Activated T-cell treated with anti-CD3 and anti-CD28 coated beads, Interleukin-2, amount 50 U/mL, for 72 hours (primary cell): Measurements from ENCODE around the gene ATXN2. TPM values are rescaled to one million over a fixed set of nuclear protein-coding genes. Genes with fewer than 3 reads are reported as not detected.

ENCODE experiments used
- ATAC-seq, 2 donors: fragments of 150-1000 bp; cut with Tn5 transposase; replicated peaks in 1 of 2; 2 replicates each; pipeline ENCODE4 v1.10.0; 2021; ENCODE audit warnings: moderate library complexity in 2 of 2, mild to moderate bottlenecking in 1 of 2
- DNase-seq, 2 donors: peaks; one replicate each; pipeline ENCODE4 v3.0.0; 2021 to 2022; ENCODE audit warnings: mixed read lengths in 1 of 2
- H3K27ac Mint-ChIP-seq: one replicate; pipeline ENCODE4 v1.8.0; 2022; ENCODE audit warnings: mild to moderate bottlenecking, moderate library complexity, mixed read lengths
- H3K27me3 Mint-ChIP-seq: one replicate; pipeline ENCODE4 v1.8.0; 2022; ENCODE audit warnings: low read depth, mixed read lengths
- H3K36me3 Mint-ChIP-seq, 2 donors: one replicate each; pipeline ENCODE4 v1.8.0; 2022; ENCODE audit warnings: mixed read lengths in 2 of 2, mild to moderate bottlenecking in 1 of 2; ENCODE audit not compliant: insufficient read depth in 2 of 2
- H3K4me1 Mint-ChIP-seq: one replicate; pipeline ENCODE4 v1.8.0; 2022; ENCODE audit warnings: low read depth, mixed read lengths
- H3K4me3 Mint-ChIP-seq, 2 donors: one replicate each; pipeline ENCODE4 v1.8.0; 2022; ENCODE audit warnings: mild to moderate bottlenecking in 2 of 2, mixed read lengths in 2 of 2, moderate library complexity in 2 of 2
- H3K9me3 Mint-ChIP-seq, 2 donors: one replicate each; pipeline ENCODE4 v1.8.0; 2022; ENCODE audit warnings: mixed read lengths in 2 of 2
- total RNA-seq, 2 donors: library from RNA; stranded (reverse); gene quantifications; one replicate each; pipeline ENCODE4 v1.2.3, GENCODE V29; 2022

The ATXN2 gene
- total RNA-seq, 2 donors from 2014 or later = 45.4 to 47.9 TPM

GRCh38 chr12:111412830-111413441 lies 186.2 kb downstream of the ATXN2 start:
- Mint-ChIP-seq H3K4me1 (peaks cover 71% of the 10 kb centered on the region), H3K27me3 (no peaks in the 10 kb centered on the region), H3K9me3 (no peaks in the 10 kb centered on the region), H3K4me3 (no peak overlapping the region), H3K36me3 (peaks cover 2 to 15% of the 10 kb centered on the region in 2 donors), H3K27ac (peak overlapping the region; percentile 80)
- no peak for ATAC-seq
- no peak for DNase-seq

- Mint-ChIP-seq H3K27ac (peak overlapping the region; percentile 80), H3K9me3 (no peaks in the 10 kb centered on the region), H3K4me1 (peaks cover 78% of the 10 kb centered on the region), H3K27me3 (no peaks in the 10 kb centered on the region), H3K36me3 (peaks cover 2 to 15% of the 10 kb centered on the region in 2 donors), H3K4me3 (peak overlapping the region; percentile 35 to 64)
- peak; percentile 19 to 22 for ATAC-seq
- no peak for DNase-seq
Observed at GRCh38 chr12:111412007-111412829, 186.9 kb downstream of the ATXN2 start.

- no peak for DNase-seq
- Mint-ChIP-seq H3K9me3 (no peaks in the 10 kb centered on the region), H3K27me3 (no peaks in the 10 kb centered on the region), H3K36me3 (peaks cover 4 to 15% of the 10 kb centered on the region in 2 donors), H3K4me1 (peaks cover 78% of the 10 kb centered on the region), H3K27ac (no peak overlapping the region), H3K4me3 (peak overlapping the region; percentile 22 to 88)
- no peak for ATAC-seq
Observed at GRCh38 chr12:111411185-111411764, 187.8 kb downstream of the ATXN2 start.

GRCh38 chr12:111410431-111411184 lies 188.5 kb downstream of the ATXN2 start:
- ATAC-seq (no peak), DNase-seq (no peak)
- no peaks in the 10 kb centered on the region for H3K27me3 Mint-ChIP-seq
- peak overlapping the region; percentile 88 to 98 for H3K4me3 Mint-ChIP-seq
- peaks cover 78% of the 10 kb centered on the region for H3K4me1 Mint-ChIP-seq
- no peaks in the 10 kb centered on the region for H3K9me3 Mint-ChIP-seq
- H3K36me3 Mint-ChIP-seq = peaks cover 4 to 11% of the 10 kb centered on the region in 2 donors
- no peak overlapping the region for H3K27ac Mint-ChIP-seq

- ATAC-seq = no peak
- peak overlapping the region; percentile 68 for H3K27ac Mint-ChIP-seq
- H3K9me3 Mint-ChIP-seq = no peaks in the 10 kb centered on the region
- peak; percentile 40 to 47 for DNase-seq
- H3K4me3 Mint-ChIP-seq = peak overlapping the region; percentile 88 to 98
- H3K4me1 Mint-ChIP-seq = peaks cover 74% of the 10 kb centered on the region
- H3K27me3 Mint-ChIP-seq = no peaks in the 10 kb centered on the region
- H3K36me3 Mint-ChIP-seq = peaks cover 4 to 8% of the 10 kb centered on the region in 2 donors
Observed at GRCh38 chr12:111409780-111410430, 189.2 kb downstream of the ATXN2 start.

- Mint-ChIP-seq H3K4me3 (peak overlapping the region; percentile 88 to 98), H3K4me1 (peaks cover 74% of the 10 kb centered on the region), H3K27ac (peak overlapping the region; percentile 3), H3K36me3 (peaks cover 4 to 6% of the 10 kb centered on the region in 2 donors), H3K27me3 (no peaks in the 10 kb centered on the region), H3K9me3 (no peaks in the 10 kb centered on the region)
- ATAC-seq (no peak), DNase-seq (peak in 1 of 2 donors; percentile 35)
Observed at GRCh38 chr12:111409403-111409779, 189.7 kb downstream of the ATXN2 start.

GRCh38 chr12:111408686-111409402 lies 190.3 kb downstream of the ATXN2 start:
- Mint-ChIP-seq H3K36me3 (peaks cover 4 to 6% of the 10 kb centered on the region in 2 donors), H3K9me3 (no peaks in the 10 kb centered on the region), H3K27me3 (no peaks in the 10 kb centered on the region), H3K27ac (peak overlapping the region; percentile 3), H3K4me1 (peaks cover 77% of the 10 kb centered on the region), H3K4me3 (peak overlapping the region; percentile 88 to 98)
- ATAC-seq (no peak), DNase-seq (no peak)

GRCh38 chr12:111408116-111408440 lies 191.0 kb downstream of the ATXN2 start:
- ATAC-seq (no peak), DNase-seq (no peak)
- H3K27me3 Mint-ChIP-seq = no peaks in the 10 kb centered on the region
- H3K4me3 Mint-ChIP-seq = peak overlapping the region; percentile 88 to 98
- H3K9me3 Mint-ChIP-seq = no peaks in the 10 kb centered on the region
- H3K4me1 Mint-ChIP-seq = peaks cover 77% of the 10 kb centered on the region
- H3K36me3 Mint-ChIP-seq = peaks cover 2 to 4% of the 10 kb centered on the region in 2 donors
- no peak overlapping the region for H3K27ac Mint-ChIP-seq

GRCh38 chr12:111407377-111408115 lies 191.6 kb downstream of the ATXN2 start:
- no peaks in the 10 kb centered on the region for H3K27me3 Mint-ChIP-seq
- peaks cover 77% of the 10 kb centered on the region for H3K4me1 Mint-ChIP-seq
- ATAC-seq (no peak), DNase-seq (no peak)
- H3K4me3 Mint-ChIP-seq = peak overlapping the region; percentile 88 to 98
- peaks cover 2 to 4% of the 10 kb centered on the region in 2 donors for H3K36me3 Mint-ChIP-seq
- H3K9me3 Mint-ChIP-seq = no peaks in the 10 kb centered on the region
- peak overlapping the region; percentile 82 for H3K27ac Mint-ChIP-seq

GRCh38 chr12:111406474-111407376 lies 192.4 kb downstream of the ATXN2 start:
- Mint-ChIP-seq H3K4me3 (peak overlapping the region; percentile 88 to 98), H3K9me3 (no peaks in the 10 kb centered on the region), H3K36me3 (peaks cover 2 to 4% of the 10 kb centered on the region in 2 donors), H3K27ac (peak overlapping the region; percentile 82), H3K4me1 (peaks cover 69% of the 10 kb centered on the region), H3K27me3 (no peaks in the 10 kb centered on the region)
- ATAC-seq (no peak), DNase-seq (peak; percentile 50 to 51)
